HepG2 (cell line): ENCODE data around the gene MED9. TPM values are rescaled to one million over a fixed set of nuclear protein-coding genes. Genes with fewer than 3 reads are reported as not detected.

Source experiments
- ARID5B ChIP-seq: IDR thresholded peaks from 2 replicates; pipeline ENCODE4 v1.4.0; 2020; ENCODE audit warnings: mild to moderate bottlenecking, missing genetic modification reagents
- CBX5 ChIP-seq: sonication (generic); formaldehyde crosslinking; IDR thresholded peaks from 2 replicates; pipeline ENCODE4 v1.4.0; 2020; ENCODE audit warnings: missing genetic modification reagents, borderline replicate concordance
- DMAP1 ChIP-seq: IDR thresholded peaks from 2 replicates; pipeline ENCODE4 v1.6.1; 2016
- ERF ChIP-seq: IDR thresholded peaks from 2 replicates; pipeline ENCODE4 v1.6.1; 2018; ENCODE audit warnings: missing biosample characterization, missing genetic modification reagents
- FOXA1 ChIP-seq, 2 experiments: fragments of 450-650 bp in 1 of 2; sonication (generic) in 1 of 2; formaldehyde crosslinking in 1 of 2; IDR thresholded peaks; 2 replicates each; pipeline versions ENCODE4 v1.4.0 to v1.6.1; 2016 to 2020; ENCODE audit warnings: missing genetic modification reagents in 1 of 2
- GABPA ChIP-seq, 2 experiments: IDR thresholded peaks; 2 replicates each; pipeline ENCODE4 v1.6.1; 2011 to 2016; ENCODE audit warnings: low read depth in 2 of 2, low read length in 1 of 2, missing biosample characterization in 1 of 2, missing genetic modification characterization in 1 of 2
- GZF1 ChIP-seq: sonication (generic); formaldehyde crosslinking; IDR thresholded peaks from 2 replicates; pipeline ENCODE4 v1.5.1; 2020; ENCODE audit warnings: mild to moderate bottlenecking, missing genetic modification reagents
- MAF1 ChIP-seq: sonication (generic); formaldehyde crosslinking; IDR thresholded peaks from 2 replicates; pipeline ENCODE4 v1.5.0; 2020; ENCODE audit warnings: missing genetic modification reagents, borderline replicate concordance
- REL ChIP-seq: sonication (generic); formaldehyde crosslinking; conservative IDR thresholded peaks from 2 replicates; pipeline ENCODE4 v1.8.0; 2022; ENCODE audit warnings: mild to moderate bottlenecking, missing genetic modification reagents, moderate library complexity
- SAP130 ChIP-seq: IDR thresholded peaks from 2 replicates; pipeline ENCODE4 v1.6.1; 2016; ENCODE audit warnings: low read depth
- SMARCE1 ChIP-seq: fragments of 450-650 bp; IDR thresholded peaks from 2 replicates; pipeline ENCODE4 v1.6.1; 2017; ENCODE audit warnings: borderline replicate concordance
- SRSF4 ChIP-seq: fragments of 200-400 bp; formaldehyde crosslinking; IDR thresholded peaks from one replicate; pipeline ENCODE4 v1.6.1; 2018; ENCODE audit warnings: mild to moderate bottlenecking, low read depth, low read length, moderate library complexity; ENCODE audit not compliant: poor library complexity, severe bottlenecking
- TSC22D2 ChIP-seq: sonication (generic); formaldehyde crosslinking; IDR thresholded peaks from 2 replicates; pipeline ENCODE4 v1.5.1; 2020; ENCODE audit warnings: missing genetic modification reagents, mild to moderate bottlenecking, borderline replicate concordance
- ZBTB3 ChIP-seq: sonication (generic); formaldehyde crosslinking; IDR thresholded peaks from 2 replicates; pipeline ENCODE4 v1.4.0; 2020; ENCODE audit warnings: low read depth, mild to moderate bottlenecking, moderate library complexity, missing genetic modification reagents, borderline replicate concordance
- ZBTB8A ChIP-seq: sonication (generic); formaldehyde crosslinking; IDR thresholded peaks from 2 replicates; pipeline ENCODE4 v1.4.0; 2020; ENCODE audit warnings: mild to moderate bottlenecking, low read depth, missing genetic modification reagents, borderline replicate concordance
- ZNF260 ChIP-seq: sonication (generic); formaldehyde crosslinking; IDR thresholded peaks from 2 replicates; pipeline ENCODE4 v1.4.0; 2020; ENCODE audit warnings: missing genetic modification reagents, low read depth, mild to moderate bottlenecking, borderline replicate concordance
- ZNF335 ChIP-seq: sonication (generic); formaldehyde crosslinking; IDR thresholded peaks from 2 replicates; pipeline ENCODE4 v1.4.0; 2020; ENCODE audit warnings: missing genetic modification reagents
- ZNF337 ChIP-seq: sonication (generic); formaldehyde crosslinking; IDR thresholded peaks from 2 replicates; pipeline ENCODE4 v1.5.1; 2020; ENCODE audit warnings: missing genetic modification reagents, low read depth, mild to moderate bottlenecking, borderline replicate concordance
- ZNF33B ChIP-seq: sonication (generic); formaldehyde crosslinking; IDR thresholded peaks from 2 replicates; pipeline ENCODE4 v1.5.1; 2020; ENCODE audit warnings: mild to moderate bottlenecking, missing genetic modification reagents
- ZNF432 ChIP-seq: sonication (generic); formaldehyde crosslinking; IDR thresholded peaks from 2 replicates; pipeline ENCODE4 v1.5.0; 2020; ENCODE audit warnings: missing genetic modification reagents, mild to moderate bottlenecking, borderline replicate concordance
- ZNF468 ChIP-seq: sonication (generic); formaldehyde crosslinking; IDR thresholded peaks from 2 replicates; pipeline ENCODE4 v1.8.0; 2022; ENCODE audit warnings: mild to moderate bottlenecking, moderate library complexity, missing genetic modification reagents
- ZNF510 ChIP-seq: sonication (generic); formaldehyde crosslinking; IDR thresholded peaks from 2 replicates; pipeline ENCODE4 v1.4.0; 2020; ENCODE audit warnings: low read depth, mild to moderate bottlenecking, missing genetic modification reagents
- ZNF546 ChIP-seq: sonication (generic); formaldehyde crosslinking; conservative IDR thresholded peaks from 2 replicates; pipeline ENCODE4 v1.8.1; 2023; ENCODE audit warnings: mild to moderate bottlenecking, missing genetic modification reagents
- ZSCAN29 ChIP-seq: sonication (generic); formaldehyde crosslinking; conservative IDR thresholded peaks from 2 replicates; pipeline ENCODE4 v1.4.0; 2020; ENCODE audit warnings: mild to moderate bottlenecking, missing genetic modification reagents
- polyA plus RNA-seq, 8 experiments: library from polyadenylated mRNA; depleted of rRNA in 3 of 8; stranded (reverse) in 7 of 8; unstranded in 1 of 8; fragments of >200 nt; fragmentation: Illumina TruSeq in 4 of 8; extraction: Trizol in 4 of 8; gene quantifications; 2 replicates each; pipeline versions ENCODE4 v1.2.1 to v1.2.3, GENCODE V29; 2011 to 2016; ENCODE audit warnings: low read depth in 4 of 8, missing spikeins in 1 of 8, mixed read lengths in 1 of 8; ENCODE audit not compliant: insufficient read depth in 1 of 8
- total RNA-seq, 5 experiments: library from RNA; depleted of rRNA; stranded (reverse); fragments of >200 nt; fragmentation: Illumina TruSeq; extraction: Trizol; gene quantifications; 2 replicates each; pipeline ENCODE4 v1.2.3, GENCODE V29; 2016; ENCODE audit warnings: low read depth in 1 of 5
- TF ChIP-seq, protein P1 (sequence below): sonication (generic); formaldehyde crosslinking; IDR thresholded peaks from 2 replicates; pipeline ENCODE4 v1.9.0; 2022; ENCODE audit warnings: missing genetic modification reagents, mild to moderate bottlenecking, borderline replicate concordance

The MED9 gene
- total and polyA plus RNA-seq, 2 of the 13 experiments (the other 11 are each of a cell fraction or from before 2014, with no cell fraction given): 11.9 to 15.1 TPM

DNA sequence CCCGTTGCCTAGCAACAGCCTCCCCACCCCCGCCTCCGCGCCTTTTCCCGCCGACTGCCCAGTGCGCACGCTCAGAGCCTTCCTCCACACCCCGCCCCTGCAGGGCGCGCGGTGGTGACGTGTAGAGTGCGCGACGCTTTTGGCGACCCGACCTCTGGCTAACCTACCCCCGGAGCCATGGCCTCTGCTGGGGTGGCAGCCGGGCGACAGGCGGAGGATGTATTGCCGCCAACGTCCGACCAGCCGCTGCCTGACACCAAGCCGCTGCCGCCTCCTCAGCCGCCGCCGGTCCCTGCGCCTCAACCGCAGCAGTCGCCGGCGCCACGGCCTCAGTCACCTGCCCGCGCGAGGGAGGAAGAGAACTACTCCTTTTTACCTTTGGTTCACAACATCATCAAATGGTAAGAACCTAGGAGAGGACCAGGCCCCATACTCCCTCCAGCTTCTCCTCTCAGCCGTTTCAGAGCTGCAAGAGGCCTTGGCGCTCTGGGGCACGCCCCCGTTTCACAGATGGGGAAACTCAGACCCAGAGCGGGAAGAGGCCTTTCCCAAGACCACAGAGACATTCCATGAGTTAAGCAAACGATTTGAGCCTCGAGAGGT is at the start of gene MED9 (continued):
- TF ChIP-seq SRSF4 (no peak), ZBTB8A (CRISPR knock-in tag) (no peak), SMARCE1 (no peak), ZNF260 (CRISPR knock-in tag) (no peak), CBX5 (CRISPR knock-in tag) (0 out of 2 replicates have a peak, but pooled peaks have one; percentile 64), FOXA1 (IDR thresholded peaks at IDR 0.05) (no peak), FOXA1 (CRISPR knock-in tag; IDR thresholded peaks at IDR 0.05) (peak; percentile 15; the same call in 1 of the 2 replicates), GABPA (IDR thresholded peaks at IDR 0.05; ENCODE audit: low read depth, low read length) (no peak), GABPA (CRISPR knock-in tag; IDR thresholded peaks at IDR 0.05; ENCODE audit: low read depth) (no peak), ZBTB3 (CRISPR knock-in tag) (no peak), ZNF335 (CRISPR knock-in tag) (no peak), ZNF546 (CRISPR knock-in tag) (no peak; the same call in 1 of the 2 replicates), ZNF432 (CRISPR knock-in tag) (no peak), TSC22D2 (CRISPR knock-in tag) (0 out of 2 replicates have a peak, but pooled peaks have one; percentile 75), ZNF468 (CRISPR knock-in tag) (no peak), ZNF33B (CRISPR knock-in tag) (no peak), DMAP1 (CRISPR knock-in tag) (peak; percentile 73), SAP130 (CRISPR knock-in tag) (peak; percentile 91), ZSCAN29 (CRISPR knock-in tag) (no peak), MAF1 (CRISPR knock-in tag) (0 out of 2 replicates have a peak, but pooled peaks have one; percentile 51), ZNF337 (CRISPR knock-in tag) (no peak), ARID5B (peak; percentile 40; the same call in 1 of the 2 replicates), REL (CRISPR knock-in tag) (no peak; the same call in 1 of the 2 replicates), ERF (CRISPR knock-in tag) (peak; percentile 64), GZF1 (CRISPR knock-in tag) (no peak), ZNF510 (CRISPR knock-in tag) (no peak)
- TF ChIP-seq, protein P1, sequence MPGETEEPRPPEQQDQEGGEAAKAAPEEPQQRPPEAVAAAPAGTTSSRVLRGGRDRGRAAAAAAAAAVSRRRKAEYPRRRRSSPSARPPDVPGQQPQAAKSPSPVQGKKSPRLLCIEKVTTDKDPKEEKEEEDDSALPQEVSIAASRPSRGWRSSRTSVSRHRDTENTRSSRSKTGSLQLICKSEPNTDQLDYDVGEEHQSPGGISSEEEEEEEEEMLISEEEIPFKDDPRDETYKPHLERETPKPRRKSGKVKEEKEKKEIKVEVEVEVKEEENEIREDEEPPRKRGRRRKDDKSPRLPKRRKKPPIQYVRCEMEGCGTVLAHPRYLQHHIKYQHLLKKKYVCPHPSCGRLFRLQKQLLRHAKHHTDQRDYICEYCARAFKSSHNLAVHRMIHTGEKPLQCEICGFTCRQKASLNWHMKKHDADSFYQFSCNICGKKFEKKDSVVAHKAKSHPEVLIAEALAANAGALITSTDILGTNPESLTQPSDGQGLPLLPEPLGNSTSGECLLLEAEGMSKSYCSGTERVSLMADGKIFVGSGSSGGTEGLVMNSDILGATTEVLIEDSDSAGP (CRISPR knock-in tag): peak; percentile 80
